Occipital lobe (tissue), 2 donors: ENCODE results near the gene GRIA4. TPM values are rescaled to one million over a fixed set of nuclear protein-coding genes. Genes with fewer than 3 reads are reported as not detected.

Experiments used
- DNase-seq: peaks from one replicate; lab custom pipeline; 2025; lab: John Stamatoyannopoulos, UW
- total RNA-seq: library from RNA; depleted of rRNA; stranded (reverse); fragments of >200 nt; gene quantifications from one replicate; pipeline ENCODE4 v1.2.3, GENCODE V29; 2014

GRIA4 gene
- 86.3 TPM for total RNA-seq

DNA sequence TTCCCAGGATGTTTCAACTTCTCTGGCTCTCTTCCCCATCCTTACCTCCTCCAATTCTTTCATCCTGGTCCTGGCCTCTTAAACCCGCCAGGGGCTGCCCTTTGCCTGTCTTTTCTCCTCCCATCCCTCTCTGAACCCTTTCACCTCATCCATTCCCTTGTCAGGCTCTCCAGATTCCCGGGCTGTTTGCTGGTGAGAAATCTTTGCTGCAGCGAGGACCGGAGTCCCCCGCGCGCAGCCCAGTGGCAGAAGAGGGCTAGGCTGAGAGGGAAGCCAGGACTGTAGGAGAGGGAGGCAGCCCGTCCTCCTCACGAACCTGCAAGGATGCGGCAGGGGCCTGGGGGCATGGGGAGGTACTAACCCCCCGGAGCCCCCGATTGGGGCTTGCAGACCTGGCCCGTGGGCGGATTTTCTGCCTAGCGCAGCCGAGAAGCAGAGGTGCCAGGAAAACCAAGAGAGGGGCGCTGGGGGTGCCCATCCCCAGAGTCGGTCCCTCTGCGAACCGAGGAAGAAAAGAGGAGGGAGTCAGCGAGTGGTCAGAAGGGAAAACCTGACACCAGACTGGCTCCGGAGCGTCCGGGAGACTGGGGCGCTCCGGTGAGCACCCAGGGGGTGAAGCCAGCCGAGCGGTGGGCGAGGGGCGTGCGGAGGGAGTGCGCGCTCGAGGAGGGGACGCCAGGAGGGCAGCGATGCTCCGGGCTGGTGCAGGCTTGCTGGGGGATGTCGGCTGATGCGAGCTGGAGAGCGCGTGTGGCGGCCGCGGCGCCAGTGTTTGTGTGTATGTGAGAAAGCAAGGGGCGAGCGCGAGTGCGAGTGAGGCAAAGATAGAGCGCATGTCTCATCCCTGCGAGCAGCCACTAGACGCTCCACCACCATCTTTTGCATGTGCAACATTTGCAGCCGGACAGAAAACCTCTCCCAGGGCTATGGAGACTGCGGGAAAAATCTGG, at the start of gene GRIA4:
Gene GRIA4 (plus strand): TSS at position 242 of the 950 bp plus-strand sequence. CDS start 925 bp downstream, outside the sequence.
- DNase-seq = peak; percentile 80

DNA sequence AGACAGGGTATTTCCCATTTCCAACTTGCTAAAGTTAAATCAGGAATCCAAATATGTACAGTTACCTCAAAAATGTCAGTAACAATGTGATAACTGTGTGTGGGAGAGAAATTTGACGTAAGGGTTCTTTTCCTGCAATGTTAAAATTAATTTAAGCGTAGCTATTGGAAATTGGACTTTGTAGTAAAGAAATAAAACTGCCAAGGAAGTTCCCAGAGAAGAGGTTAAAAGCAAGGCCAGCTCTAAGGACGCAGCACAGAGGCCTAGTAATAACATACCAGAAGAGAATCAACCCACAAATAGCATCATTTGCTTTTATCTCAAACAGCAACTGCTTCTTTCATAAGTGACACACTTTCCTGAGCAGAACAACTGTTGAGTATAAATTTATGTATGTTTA, 36.8 kb upstream of the GRIA4 start:
- no peak for DNase-seq

DNA sequence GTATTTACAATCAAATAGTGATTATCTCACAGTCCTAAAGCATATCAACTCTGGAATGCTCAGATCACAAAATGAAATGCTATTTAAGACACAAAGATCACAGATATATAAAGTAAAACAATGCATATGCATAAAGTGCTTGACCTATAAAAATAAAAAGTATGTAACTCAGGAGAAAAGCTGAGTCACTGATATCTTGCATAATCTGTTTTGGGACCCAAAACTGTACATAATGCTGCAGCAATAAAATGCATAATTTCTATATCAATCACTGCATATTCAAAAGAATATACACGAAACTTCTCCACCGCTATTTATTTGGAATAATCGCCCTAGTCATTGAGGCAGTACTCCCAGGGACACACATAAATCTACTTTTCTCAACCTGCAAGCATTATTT, 34.9 kb upstream of the GRIA4 start:
- no peak for DNase-seq

DNA sequence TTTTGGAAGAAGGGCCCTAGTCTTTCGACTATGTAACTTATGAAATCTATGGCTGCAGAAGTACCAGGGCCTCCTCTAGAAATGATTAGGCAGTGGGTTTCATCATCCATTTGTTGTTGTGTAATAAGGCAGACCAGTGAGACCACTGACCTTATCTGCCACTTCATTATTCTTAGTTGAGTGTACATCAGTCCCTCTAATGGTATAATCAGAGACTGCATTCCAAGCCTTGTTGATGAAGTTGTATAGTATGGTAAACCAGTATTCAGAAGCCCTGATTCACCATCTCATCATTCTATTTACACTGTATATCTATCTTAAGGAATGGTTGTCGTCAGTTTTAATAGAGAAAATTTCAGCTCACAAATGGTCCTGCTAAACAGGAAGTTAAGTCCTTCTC, 32.2 kb upstream of the GRIA4 start:
- DNase-seq = no peak

GRCh38 chr11:105579111-105579510, 30.8 kb upstream of the GRIA4 start:
- DNase-seq = no peak

DNA sequence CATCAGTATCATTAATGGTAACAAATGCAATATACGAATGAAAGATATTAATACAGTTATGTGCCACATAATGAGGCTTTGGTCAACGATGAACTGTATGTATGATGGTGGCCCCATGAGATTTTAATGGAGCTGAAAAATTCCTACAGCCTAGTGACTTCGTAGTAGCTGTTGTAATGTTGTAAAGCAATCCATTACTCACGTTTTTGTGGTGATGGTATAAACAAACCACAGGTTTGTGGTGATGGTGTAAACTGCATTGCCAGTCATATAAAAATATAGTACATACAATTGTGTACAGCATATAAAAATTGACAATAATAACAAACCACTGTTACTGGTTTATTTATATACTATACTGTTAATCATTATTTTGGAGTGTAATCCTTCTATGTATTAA, 27.4 kb upstream of the GRIA4 start:
- DNase-seq = no peak

DNA sequence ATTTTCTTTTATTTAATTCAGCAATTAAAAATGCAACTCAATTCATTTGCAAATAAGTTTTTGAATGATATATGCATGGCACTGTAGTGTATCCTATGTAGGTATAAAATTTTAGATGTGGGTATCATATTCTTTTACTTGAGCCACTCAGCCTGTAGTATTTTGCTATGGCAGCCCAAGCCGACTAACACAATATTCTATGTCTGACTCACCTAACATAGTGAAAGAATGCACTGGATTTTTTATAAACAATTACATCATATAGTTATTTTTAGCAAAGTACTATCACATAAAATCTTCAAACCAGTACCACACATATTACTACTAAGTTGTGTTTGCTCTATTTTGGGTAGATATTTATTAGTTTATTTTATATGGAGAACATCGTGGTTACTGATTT, 21.9 kb upstream of the GRIA4 start:
- DNase-seq = no peak

- no peak for DNase-seq
These were observed 20.5 kb upstream of the GRIA4 start for GRCh38 chr11:105589346-105589745.

DNA sequence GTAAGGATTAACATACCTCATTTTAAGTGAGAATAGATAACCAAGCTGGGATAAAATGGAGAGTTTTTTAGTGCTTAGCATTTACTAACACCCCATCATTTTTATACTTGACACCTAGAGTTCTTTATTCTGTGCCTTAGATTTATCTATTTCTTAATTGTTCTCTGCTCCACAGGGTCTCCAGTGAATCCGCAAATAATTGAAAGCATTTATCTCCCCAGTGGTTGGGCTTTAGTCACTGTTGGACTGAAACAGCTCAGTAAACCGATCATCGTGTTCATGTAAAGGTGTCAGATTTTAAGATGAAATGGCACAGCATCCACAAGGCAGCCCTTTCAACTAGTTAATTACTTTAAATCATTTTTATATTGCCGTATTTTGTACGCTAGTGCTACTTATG, 17.8 kb upstream of the GRIA4 start:
- DNase-seq = no peak

DNA sequence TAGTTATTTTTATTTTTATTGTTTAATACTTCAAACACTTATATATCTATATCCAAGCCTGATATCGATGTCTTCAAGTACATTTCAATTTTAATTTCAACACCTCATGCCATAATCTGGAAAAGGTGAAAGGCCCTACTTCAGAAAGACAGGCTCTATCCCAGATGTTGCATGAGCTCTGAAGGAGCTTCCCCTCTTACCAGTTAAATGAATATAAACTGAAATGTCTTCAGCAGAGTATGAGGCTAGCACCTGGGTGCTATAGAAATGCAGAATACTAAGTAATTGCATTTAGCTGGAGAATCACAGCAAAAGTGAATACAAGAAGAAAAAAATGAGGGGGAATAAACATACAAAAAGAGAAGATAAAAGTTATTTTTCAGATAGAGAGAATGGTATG, 11.5 kb upstream of the GRIA4 start:
- no peak for DNase-seq

DNA sequence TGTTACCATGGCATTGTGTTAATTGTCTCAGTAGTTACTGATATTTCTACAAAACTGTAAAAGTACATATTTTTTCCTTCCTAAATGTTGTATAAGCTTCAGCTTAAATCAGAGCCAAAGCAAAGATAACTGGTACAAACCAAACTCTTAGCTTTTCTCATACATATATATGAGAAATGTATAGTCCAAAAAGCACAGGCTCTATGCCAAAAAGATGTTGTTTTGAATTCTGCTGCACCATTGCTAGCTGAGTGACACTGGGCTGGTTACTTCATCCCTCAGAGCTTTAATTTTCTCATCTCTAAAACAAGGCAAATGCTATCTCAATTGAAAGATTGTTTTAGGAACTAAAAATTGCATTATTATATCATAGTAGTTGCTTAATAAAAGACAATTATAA, 6.7 kb upstream of the GRIA4 start:
- DNase-seq = no peak

DNA sequence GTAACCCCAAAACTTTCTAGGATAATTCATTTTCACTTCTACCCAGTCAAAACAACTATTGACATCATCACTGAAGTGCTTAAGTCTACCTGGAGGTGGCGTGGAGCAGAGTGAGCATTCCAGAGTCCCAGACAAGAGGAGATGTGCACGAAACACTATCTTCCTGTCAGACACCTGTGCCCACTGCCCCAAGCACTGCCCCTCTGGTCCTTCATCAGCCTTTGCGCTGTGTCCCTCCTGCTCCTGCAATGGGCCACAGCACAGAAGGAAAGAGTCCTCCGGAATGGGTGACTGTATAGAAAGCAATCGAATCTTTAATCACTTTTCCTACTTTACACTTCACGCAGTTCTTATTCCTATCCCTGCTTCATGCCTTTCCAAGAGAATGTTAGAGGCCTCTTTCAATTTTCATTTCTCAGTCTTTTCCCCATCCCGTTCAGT, 512 bp upstream of the GRIA4 start:
- peak; percentile 34 for DNase-seq

DNA sequence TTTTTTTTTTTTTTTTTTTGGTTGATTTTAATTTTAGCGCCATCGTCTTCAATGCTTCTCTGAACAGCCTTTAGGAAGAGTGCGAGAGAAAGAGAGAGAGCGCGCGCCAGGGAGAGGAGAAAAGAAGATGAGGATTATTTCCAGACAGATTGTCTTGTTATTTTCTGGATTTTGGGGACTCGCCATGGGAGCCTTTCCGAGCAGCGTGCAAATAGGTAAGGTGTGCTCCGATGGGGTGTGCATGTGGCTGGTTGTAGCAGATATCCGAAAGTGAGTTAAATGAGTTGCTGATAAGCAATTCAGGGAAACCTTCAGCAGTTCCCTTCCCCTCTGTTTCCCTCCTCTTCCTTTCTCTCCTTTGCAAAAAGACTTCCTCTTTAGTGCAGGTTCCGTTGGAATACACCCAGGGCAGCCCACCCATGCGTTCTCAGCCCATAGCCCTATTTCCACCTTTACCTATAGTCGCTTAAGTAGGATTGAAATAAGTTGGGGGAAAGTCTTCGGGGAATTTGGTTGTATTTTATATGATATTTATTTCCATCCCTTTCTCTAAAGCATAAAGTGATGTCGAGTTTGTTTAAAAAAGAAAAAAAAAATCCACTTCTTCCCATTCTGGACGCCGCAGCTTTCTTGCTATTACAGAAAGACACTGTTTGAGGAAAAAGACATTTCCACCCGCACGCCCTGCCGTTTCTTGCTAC, 1.1 kb downstream of the GRIA4 start:
- DNase-seq = peak; percentile 20

GRCh38 chr11:105611572-105612441, 1.9 kb downstream of the GRIA4 start:
- no peak for DNase-seq

DNA sequence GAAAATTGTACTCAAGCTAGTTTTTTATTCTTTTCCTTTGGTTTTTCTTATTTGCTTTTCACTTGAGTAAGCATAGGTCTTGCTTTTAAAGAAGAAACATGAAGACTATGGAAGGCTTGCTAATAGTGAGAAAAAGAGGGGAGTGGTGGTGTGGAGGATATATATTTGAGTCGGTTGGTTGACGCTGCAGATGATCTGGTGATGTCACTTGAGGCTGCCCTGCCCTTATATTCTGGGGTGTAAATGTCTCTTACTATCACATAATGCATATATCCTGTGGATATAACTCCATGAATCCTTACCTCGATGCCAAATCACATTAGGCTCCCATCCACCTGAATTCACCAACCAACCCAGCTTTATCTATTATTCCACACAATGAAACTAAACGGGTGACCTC, 2.9 kb downstream of the GRIA4 start:
- DNase-seq = no peak

GRCh38 chr11:105613183-105613582, 3.3 kb downstream of the GRIA4 start:
- no peak for DNase-seq

GRCh38 chr11:105618343-105618955, 8.6 kb downstream of the GRIA4 start:
- DNase-seq = peak; percentile 9

DNA sequence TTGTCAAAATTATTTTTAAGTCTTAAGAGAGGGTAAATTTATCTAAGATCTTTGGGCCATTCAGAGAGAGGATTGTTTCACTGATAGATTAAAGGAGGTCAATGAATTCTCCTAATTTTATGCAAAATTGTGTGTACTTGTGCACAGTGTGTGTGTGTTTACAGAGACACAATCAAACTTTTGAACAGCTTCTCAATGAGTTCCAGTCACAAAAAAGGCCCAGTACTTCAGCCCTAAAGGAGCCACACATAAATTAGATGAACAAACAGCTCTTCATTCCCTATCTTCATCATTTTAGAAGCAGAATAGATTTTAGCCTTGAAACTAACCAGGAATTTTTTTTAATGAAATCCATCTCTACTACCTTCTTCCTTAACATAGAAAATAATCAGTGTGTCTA, 9.7 kb downstream of the GRIA4 start:
- DNase-seq = no peak

GRCh38 chr11:105622016-105622415, 12.1 kb downstream of the GRIA4 start:
- no peak for DNase-seq

GRCh38 chr11:105632316-105632715, 22.4 kb downstream of the GRIA4 start:
- no peak for DNase-seq

GRCh38 chr11:105635466-105635865, 25.6 kb downstream of the GRIA4 start:
- DNase-seq = no peak
